HEK293T (cell line): Measurements from ENCODE around the gene ANGPTL1.

Experiments
- BHLHE40 ChIP-seq: fragments of 450-650 bp; IDR thresholded peaks from 2 replicates; pipeline ENCODE4 v1.6.1; 2016; ENCODE audit warnings: mild to moderate bottlenecking, moderate library complexity, borderline replicate concordance
- ELF4 ChIP-seq: fragments of 450-650 bp; IDR thresholded peaks from 2 replicates; pipeline ENCODE4 v1.6.1; 2017; ENCODE audit warnings: antibody characterized with exemption
- FOXA1 ChIP-seq: fragments of 450-650 bp; IDR thresholded peaks from 2 replicates; pipeline ENCODE4 v1.6.1; 2016; ENCODE audit warnings: mild to moderate bottlenecking
- FOXK2 ChIP-seq: fragments of 450-650 bp; IDR thresholded peaks from 2 replicates; pipeline ENCODE4 v1.6.1; 2016; ENCODE audit warnings: mild to moderate bottlenecking
- FOXM1 ChIP-seq: fragments of 450-650 bp; IDR thresholded peaks from 2 replicates; pipeline ENCODE4 v1.6.1; 2017; ENCODE audit warnings: mild to moderate bottlenecking, borderline replicate concordance
- HDGF ChIP-seq: fragments of 450-650 bp; IDR thresholded peaks from 2 replicates; pipeline ENCODE4 v1.6.1; 2017; ENCODE audit warnings: antibody characterized with exemption, borderline replicate concordance
- LEF1 ChIP-seq: fragments of 450-650 bp; IDR thresholded peaks from 2 replicates; pipeline ENCODE4 v1.6.1; 2017; ENCODE audit warnings: mild to moderate bottlenecking, borderline replicate concordance
- SP1 ChIP-seq: fragments of 450-650 bp; IDR thresholded peaks from 2 replicates; pipeline ENCODE4 v1.6.1; 2017
- SUZ12 ChIP-seq: fragments of 450-650 bp; IDR thresholded peaks from 2 replicates; pipeline ENCODE4 v1.6.1; 2016; ENCODE audit warnings: mild to moderate bottlenecking
- TARDBP ChIP-seq: fragments of 450-650 bp; IDR thresholded peaks from 2 replicates; pipeline ENCODE4 v1.6.1; 2016
- ZNF384 ChIP-seq: fragments of 450-650 bp; IDR thresholded peaks from 2 replicates; pipeline ENCODE4 v1.6.1; 2016
- TF ChIP-seq, protein P1 (sequence below): fragments of 450-650 bp; IDR thresholded peaks from 2 replicates; pipeline ENCODE4 v1.6.1; 2016

DNA sequence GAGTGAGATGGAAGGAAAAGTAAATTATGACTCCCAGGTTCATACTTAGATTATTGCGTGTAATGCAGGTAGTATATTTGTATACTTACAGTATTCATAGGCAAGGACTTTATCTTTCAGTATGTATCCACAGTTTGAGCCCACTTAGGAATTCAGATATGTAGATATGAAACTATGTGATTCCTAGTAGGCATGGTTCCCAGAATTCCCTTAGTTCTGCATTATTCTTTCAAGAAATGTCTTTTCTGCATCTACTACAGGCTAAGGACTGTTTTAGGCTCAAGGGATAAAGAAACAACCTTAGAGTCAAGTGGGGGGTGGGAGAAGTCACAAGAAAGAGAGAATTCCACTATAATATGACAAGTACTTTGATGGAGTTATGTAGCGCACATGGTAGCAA is 13.8 kb downstream of the ANGPTL1 start:
- TF ChIP-seq TARDBP (no peak), SP1 (no peak), FOXK2 (no peak), LEF1 (no peak), HDGF (no peak), FOXA1 (no peak), SUZ12 (no peak), ZNF384 (no peak), FOXM1 (no peak), BHLHE40 (no peak), ELF4 (no peak)
- TF ChIP-seq, protein P1, sequence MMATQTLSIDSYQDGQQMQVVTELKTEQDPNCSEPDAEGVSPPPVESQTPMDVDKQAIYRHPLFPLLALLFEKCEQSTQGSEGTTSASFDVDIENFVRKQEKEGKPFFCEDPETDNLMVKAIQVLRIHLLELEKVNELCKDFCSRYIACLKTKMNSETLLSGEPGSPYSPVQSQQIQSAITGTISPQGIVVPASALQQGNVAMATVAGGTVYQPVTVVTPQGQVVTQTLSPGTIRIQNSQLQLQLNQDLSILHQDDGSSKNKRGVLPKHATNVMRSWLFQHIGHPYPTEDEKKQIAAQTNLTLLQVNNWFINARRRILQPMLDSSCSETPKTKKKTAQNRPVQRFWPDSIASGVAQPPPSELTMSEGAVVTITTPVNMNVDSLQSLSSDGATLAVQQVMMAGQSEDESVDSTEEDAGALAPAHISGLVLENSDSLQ = no peak
